Fibroblast of skin of left biceps (primary cell): ENCODE results near the gene FAM25A.

Experiments
- DNase-seq, 2 experiments: peaks; one replicate each; pipeline ENCODE4 v3.0.0-alpha.2; 2013; ENCODE audit warnings: low read depth in 2 of 2

The FAM25A gene

GRCh38 chr10:87060280-87060928 lies 40.3 kb downstream of the FAM25A start:
- DNase-seq: no peak

- no peak for DNase-seq
These were observed 44.6 kb downstream of the FAM25A start for GRCh38 chr10:87064651-87065050.

GRCh38 chr10:87066178-87066577 lies 46.1 kb downstream of the FAM25A start:
- no peak for DNase-seq

GRCh38 chr10:87066865-87067264 lies 46.8 kb downstream of the FAM25A start:
- DNase-seq: no peak

- no peak for DNase-seq
These were observed 48.2 kb downstream of the FAM25A start for GRCh38 chr10:87068281-87068680.

- DNase-seq: no peak
These were observed 52.4 kb downstream of the FAM25A start for GRCh38 chr10:87072449-87072848.
